ENCODE data around the gene RGL4. TPM values are rescaled to one million over a fixed set of nuclear protein-coding genes. Genes with fewer than 3 reads are reported as not detected.

Gene RGL4
- total RNA-seq, 2 donors from 2014 or later = not detected

- intact Hi-C loops (cut with DNase I, micrococcal nuclease) = no loop called here
These were observed 4.9 kb downstream of the RGL4 start for GRCh38 chr22:23695571-23696325.

GRCh38 chr22:23696326-23696851 lies 5.6 kb downstream of the RGL4 start:
- DNase-seq = peak in 1 of 2 donors; percentile 44
- intact Hi-C loops (cut with DNase I, micrococcal nuclease) = no loop called here
- peak; percentile 57 for ATAC-seq

More at GRCh38 chr22:23695571-23696325, 4.9 kb downstream of the RGL4 start:
- DNase-seq (no peak), ATAC-seq (no peak)

DNA sequence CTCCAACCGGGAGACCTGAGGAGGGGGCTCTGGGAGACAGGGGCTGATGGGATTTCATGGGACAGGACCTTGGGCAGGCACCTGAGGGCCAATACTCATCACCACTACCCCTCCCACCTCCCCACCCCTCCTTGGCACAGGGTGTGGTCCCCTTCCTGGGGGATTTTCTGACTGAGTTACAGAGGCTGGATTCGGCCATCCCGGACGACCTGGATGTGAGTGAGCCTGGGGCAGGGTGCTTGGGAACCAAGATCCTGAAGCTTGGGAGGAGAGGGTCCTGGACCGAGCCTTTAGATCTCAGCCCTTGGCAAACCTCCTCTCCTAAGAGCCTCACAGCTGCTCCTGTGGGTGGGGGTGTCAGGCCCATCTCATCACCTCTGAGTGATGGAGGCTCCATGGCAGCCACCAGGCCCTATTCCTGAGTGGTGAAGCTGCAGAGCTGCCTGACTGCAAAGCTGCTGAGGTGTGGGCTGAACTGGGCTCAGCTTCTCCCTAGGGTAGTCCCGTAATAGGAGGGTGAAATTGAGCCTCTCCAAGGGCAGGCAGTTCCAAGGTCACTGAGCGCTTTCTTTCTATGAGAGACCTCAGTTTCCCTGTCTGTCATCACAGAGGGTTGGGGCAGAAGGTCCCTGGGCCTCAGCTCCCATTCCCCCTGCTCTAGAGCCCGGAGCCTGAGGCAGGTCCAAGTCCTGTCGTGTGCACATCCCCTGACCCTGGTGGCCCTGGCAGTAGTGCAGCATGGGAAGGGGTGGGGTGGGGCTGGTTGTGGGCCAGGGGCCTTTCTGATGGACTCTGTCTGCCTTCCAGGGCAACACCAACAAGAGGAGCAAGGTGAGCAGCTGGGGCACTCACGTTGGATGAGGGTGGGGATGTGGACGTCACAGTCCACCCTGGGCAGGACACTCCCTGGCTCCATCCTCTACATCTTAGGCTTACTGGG lies 6.5 kb downstream of the RGL4 start:
- intact Hi-C loops (cut with DNase I, micrococcal nuclease) = no loop called here
- ATAC-seq (no peak), DNase-seq (no peak)

DNA sequence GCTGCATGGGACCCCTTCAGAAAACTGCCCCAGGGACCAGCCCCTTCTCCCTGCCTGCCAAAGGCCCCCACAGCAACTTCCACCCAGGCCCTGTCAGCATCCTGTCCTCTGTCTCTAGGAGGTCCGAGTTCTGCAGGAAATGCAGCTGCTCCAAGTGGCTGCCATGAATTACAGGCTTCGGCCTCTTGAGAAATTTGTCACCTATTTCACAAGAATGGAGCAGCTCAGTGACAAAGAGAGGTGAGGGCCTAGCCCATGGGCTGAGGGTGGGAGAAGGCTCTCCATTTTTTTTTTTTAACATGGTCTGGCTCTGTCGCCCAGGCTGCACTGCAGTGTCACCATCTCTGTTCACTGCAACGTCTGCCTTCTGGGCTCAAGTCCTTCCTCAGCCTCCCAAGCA lies 7.3 kb downstream of the RGL4 start:
- ATAC-seq = no peak
- no peak for DNase-seq
- intact Hi-C loops (cut with DNase I, micrococcal nuclease) = no loop called here

GRCh38 chr22:23698673-23699235 lies 7.9 kb downstream of the RGL4 start:
- DNase-seq (no peak), ATAC-seq (no peak)
- intact Hi-C loops (cut with DNase I, micrococcal nuclease) = no loop called here

DNA sequence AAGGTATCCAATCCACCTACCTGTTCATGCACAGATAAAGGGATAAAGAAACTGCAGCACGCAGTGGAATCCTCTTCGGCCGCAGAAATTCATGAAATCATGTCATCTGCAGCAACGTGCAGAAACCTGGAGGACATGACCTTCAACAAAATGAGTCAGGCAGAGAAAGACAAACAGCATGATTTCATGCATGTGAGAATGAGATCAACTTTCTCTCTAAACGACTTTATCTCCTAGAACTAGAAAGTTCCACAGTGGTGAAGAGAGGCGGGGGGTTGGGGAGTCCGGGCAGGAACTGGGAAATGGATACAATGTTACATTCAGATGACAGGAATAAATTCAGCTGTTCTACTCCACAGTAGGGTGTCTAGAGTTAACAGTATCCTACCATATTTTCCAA lies 9.9 kb downstream of the RGL4 start:
- intact Hi-C loops (cut with DNase I, micrococcal nuclease) = no loop called here
- DNase-seq = no peak
- no peak for ATAC-seq

GRCh38 chr22:23704062-23704461 lies 13.2 kb downstream of the RGL4 start:
- DNase-seq (no peak), ATAC-seq (no peak)
- intact Hi-C loops (cut with DNase I, micrococcal nuclease) = no loop called here

- intact Hi-C loops (cut with DNase I, micrococcal nuclease) = no loop called here
- ATAC-seq = no peak
- DNase-seq = no peak
These were observed 14.0 kb downstream of the RGL4 start for GRCh38 chr22:23704829-23705228.

DNA sequence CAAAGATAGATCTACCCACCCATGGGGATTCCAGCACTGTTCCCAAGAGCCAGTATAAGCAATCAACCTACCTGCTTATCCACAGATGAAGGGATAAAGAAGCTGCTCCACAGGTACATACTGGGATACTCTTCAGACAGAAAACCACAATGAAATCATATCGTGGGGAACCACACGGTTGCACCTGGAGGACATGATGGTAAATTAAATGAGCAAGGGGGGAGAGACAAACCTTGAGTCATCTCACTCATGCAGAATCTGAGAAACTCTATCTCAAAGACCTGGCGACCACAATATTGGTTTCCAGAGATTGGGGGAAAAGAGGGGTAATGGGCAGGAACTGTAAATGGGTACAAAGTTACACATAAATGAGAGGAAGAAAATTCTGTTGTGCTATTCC lies 14.5 kb downstream of the RGL4 start:
- ATAC-seq = no peak
- DNase-seq = no peak
- intact Hi-C loops (cut with DNase I, micrococcal nuclease) = no loop called here

- no peak for DNase-seq
- intact Hi-C loops (cut with DNase I, micrococcal nuclease) = no loop called here
- no peak for ATAC-seq
These were observed 17.5 kb downstream of the RGL4 start for GRCh38 chr22:23708270-23708669.

- intact Hi-C loops (cut with DNase I, micrococcal nuclease) = no loop called here
These were observed 18.3 kb downstream of the RGL4 start for GRCh38 chr22:23709107-23709506.

DNA sequence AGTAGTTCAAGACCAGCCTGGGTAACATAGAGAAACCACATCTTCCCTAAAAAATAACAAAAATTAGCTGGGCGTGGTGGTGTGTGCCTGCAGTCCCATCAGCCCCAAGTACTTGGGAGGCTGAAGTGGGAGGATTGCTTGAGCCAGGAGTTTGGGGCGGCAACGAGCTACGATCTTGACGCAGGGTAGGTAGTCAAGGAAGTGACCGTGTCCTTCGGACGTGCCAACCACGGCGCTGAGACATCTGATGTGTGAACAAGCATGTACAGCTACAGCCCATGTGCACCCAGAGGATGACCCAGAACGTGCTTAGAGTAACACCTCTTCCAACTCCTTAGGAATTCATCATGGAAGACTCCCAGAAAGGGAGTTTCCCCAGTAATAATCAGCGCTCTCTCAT lies 21.4 kb downstream of the RGL4 start:
- DNase-seq (no peak), ATAC-seq (no peak)
- intact Hi-C loops (cut with DNase I, micrococcal nuclease) = no loop called here

More at GRCh38 chr22:23709107-23709506, 18.3 kb downstream of the RGL4 start:
- DNase-seq (no peak), ATAC-seq (no peak)

DNA sequence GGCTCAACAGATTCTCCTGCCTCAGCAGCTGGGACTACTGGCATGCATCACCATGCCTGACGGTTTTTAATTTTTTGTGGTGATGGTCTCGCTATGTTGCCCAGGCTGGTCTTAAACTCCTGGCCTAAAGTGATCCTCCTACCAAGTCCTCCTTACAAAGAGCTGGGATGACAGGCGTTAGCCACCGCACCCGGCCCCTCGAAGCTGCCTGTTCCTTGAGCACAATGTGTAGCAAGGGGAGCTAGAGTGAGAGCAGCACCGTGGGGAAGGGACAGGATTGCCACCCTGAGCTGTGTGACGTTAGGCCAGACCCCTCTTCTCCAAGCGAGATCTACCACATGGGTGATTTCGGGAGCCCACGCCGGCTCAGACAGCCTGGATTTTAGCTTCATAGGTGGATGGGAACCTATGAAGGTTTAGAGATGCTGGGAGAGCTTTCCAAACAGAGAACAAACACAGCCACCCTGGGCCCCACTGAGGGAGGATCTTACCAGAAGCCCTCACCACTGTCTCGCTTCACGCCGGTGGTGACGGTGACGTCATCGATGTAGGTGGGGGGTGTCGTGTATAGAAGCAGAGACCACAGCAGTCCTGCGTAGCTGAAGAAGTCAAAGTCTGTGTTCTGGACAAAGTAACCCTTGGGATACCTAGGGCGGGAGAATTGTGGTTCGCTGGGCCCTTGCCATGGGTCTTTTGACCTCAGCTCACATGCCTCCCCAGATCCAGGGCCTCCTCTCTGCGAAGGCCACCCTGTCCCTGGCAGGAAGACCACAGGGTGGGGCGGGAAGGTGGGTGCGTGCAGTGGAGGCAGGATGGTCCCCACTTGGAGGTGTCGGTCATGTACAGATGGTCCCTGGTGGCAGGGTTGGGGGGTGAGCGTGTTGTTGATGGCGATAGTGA lies 23.1 kb downstream of the RGL4 start:
- DNase-seq = no peak
- no peak for ATAC-seq

DNA sequence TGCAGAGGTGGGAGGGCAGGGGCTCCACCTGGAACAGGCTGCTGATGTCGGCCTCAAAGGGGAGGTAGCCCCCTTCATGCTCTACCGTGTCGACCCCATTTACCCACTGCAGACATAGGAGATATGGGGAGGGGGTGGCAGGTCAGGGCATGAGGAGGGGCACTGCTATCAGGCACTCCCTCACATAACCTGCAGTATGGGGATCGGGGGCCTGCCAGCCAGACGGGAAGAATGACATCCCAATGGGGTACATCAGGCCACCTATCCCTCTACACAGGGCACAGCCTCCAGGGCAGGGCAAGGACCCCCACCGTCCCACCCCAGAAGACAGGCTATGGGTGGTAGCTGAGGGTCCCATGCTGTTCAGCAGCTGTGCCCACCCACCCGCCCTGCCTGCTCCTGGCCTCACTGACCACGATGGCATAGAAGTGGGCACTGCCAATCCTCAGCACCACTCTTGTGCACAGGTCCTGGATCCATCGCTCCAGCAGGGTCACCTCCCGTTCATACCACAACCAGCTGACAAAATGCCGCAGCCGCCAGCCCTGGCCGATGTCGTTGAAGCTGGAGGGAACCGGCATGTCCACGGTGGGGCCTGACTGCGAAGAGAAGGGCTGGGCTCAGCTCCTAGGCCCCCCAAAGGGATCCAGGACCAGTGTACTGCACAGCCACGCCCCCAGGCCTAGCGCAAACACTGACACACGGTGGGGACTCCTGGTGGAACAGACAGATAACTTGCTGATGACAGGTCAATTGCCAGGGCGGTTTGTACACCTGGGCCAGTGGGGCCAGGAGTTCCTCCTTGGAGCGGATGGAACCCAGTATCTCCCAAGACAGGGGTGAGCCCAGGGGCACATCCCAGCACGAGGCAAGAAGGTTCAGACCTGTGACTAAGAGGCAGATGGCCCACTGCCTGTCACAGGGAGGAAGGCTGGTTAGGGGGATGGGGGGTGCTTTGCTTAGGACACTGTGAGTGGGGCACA lies 24.1 kb downstream of the RGL4 start:
- intact Hi-C loops (cut with DNase I, micrococcal nuclease) = no loop called here
- ATAC-seq (no peak), DNase-seq (no peak)

More for the DNA sequence above, 23.1 kb downstream of the RGL4 start:
- intact Hi-C loops (cut with DNase I, micrococcal nuclease) = no loop called here

- intact Hi-C loops (cut with DNase I, micrococcal nuclease) = no loop called here
- ATAC-seq (no peak), DNase-seq (no peak)
These were observed 25.1 kb downstream of the RGL4 start for GRCh38 chr22:23715806-23716375.

DNA sequence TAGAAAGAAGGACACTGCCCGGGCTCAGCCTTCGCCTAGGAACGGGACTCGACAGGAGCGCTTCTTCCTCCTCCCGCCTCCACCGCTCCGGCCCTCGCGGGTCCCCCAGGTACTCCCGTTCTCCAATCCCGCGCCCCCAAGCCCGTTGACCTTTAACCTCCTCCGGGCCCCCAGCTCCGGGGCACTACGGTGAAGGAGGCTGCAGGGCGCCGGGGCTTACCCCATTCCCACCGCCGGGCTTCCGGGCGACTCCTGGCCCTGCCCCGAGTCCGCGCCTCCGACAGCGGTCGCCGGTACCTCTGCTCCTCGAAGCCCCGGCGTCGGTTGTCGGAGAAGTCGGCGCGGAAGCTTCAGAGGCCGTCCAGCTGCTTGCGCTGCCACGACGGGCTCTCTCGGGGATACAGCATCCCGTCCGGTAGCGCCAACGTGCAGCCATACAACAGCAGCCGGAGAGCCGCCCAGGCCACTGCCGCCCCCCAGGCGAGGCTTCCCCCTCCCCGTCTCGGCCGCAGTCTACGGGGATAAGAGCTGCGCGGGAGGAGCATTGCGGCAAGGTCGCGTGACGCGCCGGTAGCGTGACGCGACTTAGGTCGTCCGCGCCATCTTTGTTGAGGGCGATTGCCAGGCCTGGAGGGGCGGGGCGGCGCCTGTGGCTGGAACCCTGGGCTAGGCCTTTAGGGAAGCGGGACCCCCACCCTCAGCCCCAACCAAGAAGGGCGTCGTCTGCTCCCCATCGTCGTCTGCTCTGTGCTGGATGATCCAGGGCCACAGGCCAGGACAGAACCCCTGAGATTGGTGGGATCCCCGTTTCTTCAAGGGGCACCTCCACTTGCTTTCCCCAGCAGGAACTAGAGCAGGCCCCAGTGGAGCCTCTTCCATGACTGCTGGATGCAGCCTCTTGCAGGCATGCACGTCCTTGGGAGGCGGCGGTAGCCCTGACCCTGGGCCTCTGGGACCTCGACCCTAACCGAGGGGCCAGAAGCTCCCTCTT lies 26.3 kb downstream of the RGL4 start:
- DNase-seq (peak; percentile 83 to 91), ATAC-seq (peak; percentile 96)
- intact Hi-C loops (cut with DNase I, micrococcal nuclease) = no loop called here
